GM19238 (cell line): ENCODE data around the gene PCBP4.
A peak's percentile ranks its signal among the peaks of the same experiment; 100 is the strongest.

Experiments
- DNase-seq: peaks from one replicate; pipeline ENCODE4 v3.0.0; 2011; ENCODE audit warnings: low spot score; ENCODE audit not compliant: insufficient read length

The PCBP4 gene

DNA sequence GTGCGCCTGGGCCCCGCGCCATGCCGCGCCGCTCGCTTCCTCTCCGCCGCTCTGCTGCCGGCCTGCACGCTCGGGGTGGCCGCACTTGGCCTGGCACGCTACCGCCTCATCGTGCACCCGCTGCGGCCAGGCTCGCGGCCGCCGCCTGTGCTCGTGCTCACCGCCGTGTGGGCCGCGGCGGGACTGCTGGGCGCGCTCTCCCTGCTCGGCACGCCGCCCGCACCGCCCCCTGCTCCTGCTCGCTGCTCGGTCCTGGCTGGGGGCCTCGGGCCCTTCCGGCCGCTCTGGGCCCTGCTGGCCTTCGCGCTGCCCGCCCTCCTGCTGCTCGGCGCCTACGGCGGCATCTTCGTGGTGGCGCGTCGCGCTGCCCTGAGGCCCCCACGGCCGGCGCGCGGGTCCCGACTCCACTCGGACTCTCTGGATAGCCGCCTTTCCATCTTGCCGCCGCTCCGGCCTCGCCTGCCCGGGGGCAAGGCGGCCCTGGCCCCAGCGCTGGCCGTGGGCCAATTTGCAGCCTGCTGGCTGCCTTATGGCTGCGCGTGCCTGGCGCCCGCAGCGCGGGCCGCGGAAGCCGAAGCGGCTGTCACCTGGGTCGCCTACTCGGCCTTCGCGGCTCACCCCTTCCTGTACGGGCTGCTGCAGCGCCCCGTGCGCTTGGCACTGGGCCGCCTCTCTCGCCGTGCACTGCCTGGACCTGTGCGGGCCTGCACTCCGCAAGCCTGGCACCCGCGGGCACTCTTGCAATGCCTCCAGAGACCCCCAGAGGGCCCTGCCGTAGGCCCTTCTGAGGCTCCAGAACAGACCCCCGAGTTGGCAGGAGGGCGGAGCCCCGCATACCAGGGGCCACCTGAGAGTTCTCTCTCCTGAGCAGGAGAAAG is 11.1 kb downstream of the PCBP4 start:
- peak; percentile 42 for DNase-seq

- no peak for DNase-seq
Observed at GRCh38 chr3:51955175-51955892, 11.9 kb downstream of the PCBP4 start, which contains the start of gene GPR62. TSS of gene GPR62 (plus strand) at chr3:51955381. CDS start at chr3:51955653, 272 bp downstream.

- no peak for DNase-seq
Observed at GRCh38 chr3:51954713-51955112, 12.5 kb downstream of the PCBP4 start.

DNA sequence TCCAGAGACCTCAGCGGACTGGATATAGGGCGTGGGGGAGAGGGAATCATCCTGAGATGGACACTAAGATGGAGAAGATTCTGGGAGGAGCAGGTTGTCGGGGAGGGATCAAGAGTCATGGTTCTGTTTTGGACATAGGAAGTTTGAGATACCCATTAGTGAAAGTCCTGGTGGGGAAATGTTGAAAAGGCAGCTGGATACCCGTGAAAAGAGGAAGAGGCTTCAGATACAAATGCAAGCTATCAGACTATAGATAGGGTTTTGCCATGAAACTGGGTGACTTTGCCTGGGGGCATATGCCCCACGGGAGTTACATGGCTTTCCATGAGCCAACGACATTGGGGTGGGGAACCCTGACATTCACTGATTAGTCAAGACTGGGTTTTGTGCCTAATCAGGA is 13.1 kb downstream of the PCBP4 start:
- DNase-seq = no peak

DNA sequence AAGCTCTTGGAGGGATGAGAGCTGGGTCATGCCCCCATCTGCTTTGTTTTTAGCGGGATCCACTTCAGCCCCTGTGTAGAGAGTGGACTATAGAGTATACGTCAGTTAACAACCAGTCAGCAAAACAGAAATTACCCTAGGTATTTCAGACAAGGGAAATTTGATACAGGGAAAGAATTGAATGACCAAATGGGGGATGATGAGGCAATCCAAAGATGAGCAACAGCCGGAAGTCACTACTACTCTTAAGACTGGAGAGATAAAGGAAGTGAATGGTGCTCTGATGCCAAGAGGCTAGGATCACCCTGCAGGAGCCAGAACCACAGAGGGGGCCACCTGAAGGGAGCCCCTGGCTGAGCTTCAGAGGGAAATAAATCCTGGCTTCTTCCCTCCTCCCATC is 13.8 kb downstream of the PCBP4 start:
- no peak for DNase-seq

DNA sequence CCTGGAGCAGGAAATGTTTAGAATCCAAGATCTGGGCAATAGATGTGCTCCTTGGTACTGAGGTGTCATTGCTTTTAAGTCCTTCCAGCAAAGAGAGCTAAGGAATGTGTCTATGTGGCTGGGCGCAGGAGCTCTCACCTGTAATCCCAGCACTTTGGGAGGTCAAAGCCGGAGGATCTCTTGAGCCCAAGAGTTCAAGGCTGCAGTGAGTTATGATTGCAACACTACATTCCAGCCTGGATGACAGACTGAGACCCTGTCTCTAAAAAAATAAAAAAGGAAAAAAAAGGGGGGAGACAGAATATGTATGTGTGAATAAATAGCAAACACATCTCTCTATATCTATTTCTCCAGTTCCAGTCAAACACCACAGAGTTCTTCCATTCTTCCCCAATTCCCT is 16.4 kb downstream of the PCBP4 start:
- no peak for DNase-seq

DNA sequence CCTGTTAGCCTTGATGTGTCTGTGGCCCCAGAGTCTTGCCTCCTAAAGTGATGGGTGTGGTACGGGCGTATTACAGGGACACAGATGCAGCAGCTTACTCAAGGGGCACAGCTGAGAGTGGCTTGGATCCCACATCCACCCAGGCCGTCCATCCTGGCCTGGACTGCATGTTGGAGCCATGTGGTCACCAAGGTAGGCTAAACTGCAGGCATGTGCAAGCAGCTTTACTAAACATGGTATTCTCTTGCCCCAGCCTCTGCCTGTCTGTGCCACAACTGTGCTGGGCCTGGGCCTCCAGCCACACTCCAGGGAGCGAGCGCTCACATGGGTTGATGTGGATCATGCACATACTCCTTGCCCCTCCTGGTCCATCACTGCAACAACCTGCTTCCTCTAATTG is 18.1 kb downstream of the PCBP4 start:
- DNase-seq = no peak

DNA sequence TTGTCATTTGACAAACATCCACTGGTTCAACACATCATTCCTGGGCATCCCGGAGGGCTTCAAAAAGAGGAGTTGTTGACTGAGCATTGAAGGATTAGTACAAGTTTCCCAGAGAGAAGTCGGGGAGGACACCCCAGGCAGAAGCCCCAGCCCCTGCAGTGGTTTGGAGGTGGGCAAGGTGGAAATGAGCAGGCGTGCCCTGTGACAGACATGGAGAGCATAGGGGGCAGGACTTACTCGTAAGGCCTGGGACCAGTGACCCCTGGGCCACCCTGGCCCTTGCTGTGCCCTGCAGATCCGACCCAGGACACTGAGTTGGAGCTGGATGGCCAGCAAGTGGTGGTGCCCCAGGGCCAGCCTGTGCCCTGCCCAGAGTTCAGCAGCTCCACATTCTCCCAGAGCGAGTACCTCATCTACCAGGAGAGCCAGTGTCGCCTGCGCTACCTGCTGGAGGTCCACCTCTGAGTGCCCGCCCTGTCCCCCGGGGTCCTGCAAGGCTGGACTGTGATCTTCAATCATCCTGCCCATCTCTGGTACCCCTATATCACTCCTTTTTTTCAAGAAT is 19.2 kb downstream of the PCBP4 start:
- DNase-seq = no peak

DNA sequence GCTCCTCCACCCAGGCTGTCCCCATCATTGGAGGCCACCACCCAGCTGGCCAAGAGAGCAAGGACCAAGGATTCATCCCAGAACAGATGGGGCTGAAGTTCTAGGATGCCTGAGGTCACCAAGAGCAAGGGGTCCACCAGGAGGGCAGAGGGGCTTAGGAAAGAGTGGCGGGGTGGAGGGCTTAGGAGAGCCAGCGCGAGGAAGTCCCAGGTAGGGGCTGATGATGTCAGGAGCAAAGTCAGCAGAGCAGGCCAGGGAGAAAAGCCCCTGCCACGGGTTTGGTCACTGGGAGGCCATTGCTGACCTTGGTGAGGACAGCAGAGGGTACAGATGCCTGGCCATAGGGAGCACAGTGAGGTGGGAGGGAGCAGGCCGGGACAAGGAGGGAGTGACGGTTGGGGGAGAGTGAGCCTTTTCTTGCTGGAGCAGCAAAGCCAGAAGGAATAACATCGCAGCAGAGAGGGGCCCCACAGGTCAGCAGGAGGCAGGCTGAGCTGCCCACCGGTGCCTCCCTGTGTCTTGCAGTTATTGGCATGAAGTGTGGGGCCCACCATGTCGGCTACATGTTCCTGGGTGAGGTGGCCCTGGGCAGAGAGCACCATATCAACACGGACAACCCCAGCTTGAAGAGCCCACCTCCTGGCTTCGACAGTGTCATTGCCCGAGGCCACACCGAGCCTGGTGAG is 19.9 kb downstream of the PCBP4 start:
- DNase-seq = no peak

DNA sequence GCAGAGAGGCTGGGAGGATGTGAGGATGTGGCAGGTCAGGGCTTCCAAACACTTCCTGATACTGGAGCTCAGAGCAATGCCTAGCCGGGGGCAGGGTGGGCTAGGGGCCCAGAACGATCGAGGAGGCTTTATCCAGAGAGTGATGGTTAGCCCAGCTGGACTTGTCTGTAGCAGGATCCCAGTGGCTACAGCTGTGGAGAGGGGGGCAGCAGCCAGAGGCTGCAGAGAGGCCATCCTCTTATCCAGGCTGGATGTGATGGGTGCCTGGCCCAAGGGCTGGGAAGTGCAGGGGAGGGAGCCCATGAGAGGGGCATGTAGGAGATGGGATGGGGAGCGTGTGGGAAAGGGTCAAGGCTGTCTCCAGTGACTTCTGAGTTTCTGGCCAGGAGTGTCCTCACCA is 20.5 kb downstream of the PCBP4 start:
- DNase-seq = no peak

GRCh38 chr3:51945926-51946705 is 21.1 kb downstream of the PCBP4 start:
- DNase-seq = no peak

DNA sequence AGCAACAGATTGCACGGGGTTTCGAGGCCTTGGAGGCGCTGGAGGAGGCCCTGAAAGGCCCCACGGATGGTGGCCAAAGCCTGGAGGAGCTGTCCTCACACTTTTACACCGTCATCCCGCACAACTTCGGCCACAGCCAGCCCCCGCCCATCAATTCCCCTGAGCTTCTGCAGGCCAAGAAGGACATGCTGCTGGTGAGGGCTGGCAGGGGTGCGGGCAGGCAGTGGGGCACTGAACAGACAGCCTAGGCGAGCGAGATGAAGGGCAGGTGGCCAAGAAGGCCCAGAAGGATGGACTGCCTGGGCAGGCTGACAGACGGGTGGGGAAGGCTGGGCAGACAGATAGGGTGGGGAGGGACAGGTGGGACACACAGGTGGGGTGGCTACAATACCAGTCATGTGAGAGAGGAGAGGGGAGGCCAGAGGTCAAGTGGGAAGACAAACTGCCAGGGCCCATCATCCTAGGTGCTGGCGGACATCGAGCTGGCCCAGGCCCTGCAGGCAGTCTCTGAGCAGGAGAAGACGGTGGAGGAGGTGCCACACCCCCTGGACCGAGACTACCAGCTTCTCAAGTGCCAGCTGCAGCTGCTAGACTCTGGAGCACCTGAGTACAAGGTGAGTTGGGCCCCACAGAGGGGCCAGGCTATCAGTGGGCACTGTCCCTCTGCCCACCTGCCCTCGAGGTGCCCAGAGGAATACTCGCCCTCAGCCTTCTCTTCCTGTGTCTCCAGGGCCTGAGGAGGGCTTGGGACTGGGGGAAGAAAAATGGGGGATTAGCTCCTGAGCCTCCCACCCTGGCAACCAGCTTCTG is 22.0 kb downstream of the PCBP4 start:
- no peak for DNase-seq

DNA sequence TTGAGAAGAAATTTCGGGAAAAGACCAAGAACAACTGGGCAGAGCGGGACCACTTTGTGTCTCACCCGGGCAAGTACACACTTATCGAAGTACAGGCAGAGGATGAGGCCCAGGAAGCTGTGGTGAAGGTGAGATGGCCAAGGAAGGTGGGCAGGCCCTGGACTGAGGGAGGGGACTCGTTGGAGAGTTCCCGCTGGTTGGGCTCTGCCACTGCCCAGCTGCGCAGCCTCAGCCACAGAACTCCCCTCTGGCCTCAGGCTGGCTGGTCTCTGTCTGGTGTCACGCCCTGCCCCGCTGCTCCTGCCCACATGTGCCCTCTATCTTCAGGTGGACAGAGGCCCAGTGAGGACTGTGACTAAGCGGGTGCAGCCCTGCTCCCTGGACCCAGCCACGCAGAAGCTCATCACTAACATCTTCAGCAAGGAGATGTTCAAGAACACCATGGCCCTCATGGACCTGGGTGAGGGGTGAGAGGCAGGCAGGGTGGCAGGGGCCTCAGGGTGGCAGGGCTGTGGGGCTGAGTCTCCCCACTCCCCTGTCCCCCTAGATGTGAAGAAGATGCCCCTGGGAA is 22.7 kb downstream of the PCBP4 start:
- DNase-seq = no peak

DNA sequence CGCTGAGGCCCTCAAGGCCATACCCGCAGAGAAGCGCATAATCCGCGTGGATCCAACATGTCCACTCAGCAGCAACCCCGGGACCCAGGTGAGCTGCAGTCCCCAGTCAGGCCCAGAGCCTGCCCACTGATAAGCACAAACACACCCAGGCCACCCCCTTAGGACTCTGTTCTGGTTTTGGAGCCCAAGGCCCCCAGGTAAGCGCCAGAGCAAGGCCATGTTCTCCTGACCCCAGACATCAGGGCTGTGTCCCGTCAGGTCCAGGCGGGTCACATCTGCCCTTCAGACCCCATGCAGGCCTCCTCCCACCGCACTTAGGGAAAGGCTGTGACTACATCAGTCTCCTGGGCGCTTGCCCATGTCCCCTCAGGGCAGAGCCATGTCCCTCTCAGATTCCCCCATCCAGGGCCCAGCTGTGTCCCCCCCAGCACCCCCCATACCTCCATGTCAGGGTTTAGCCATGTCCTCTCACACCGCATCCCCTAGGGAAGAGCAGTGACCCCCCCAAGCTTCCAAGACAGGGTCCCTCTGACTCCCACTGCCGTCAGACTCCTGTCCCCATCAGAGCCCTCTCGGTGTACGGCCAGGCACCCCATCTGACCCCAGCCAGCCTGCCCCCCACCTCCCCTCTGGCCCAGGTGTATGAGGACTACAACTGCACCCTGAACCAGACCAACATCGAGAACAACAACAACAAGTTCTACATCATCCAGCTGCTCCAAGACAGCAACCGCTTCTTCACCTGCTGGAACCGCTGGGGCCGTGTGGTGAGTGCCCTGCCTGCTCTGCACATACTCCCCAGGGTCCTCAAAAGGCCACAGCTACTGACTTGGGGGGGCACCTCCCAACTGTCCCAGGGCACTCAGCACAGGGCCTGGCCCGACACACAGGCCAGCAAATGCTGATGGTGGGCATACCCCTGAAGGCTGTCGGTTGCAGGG is 23.5 kb downstream of the PCBP4 start:
- no peak for DNase-seq

DNA sequence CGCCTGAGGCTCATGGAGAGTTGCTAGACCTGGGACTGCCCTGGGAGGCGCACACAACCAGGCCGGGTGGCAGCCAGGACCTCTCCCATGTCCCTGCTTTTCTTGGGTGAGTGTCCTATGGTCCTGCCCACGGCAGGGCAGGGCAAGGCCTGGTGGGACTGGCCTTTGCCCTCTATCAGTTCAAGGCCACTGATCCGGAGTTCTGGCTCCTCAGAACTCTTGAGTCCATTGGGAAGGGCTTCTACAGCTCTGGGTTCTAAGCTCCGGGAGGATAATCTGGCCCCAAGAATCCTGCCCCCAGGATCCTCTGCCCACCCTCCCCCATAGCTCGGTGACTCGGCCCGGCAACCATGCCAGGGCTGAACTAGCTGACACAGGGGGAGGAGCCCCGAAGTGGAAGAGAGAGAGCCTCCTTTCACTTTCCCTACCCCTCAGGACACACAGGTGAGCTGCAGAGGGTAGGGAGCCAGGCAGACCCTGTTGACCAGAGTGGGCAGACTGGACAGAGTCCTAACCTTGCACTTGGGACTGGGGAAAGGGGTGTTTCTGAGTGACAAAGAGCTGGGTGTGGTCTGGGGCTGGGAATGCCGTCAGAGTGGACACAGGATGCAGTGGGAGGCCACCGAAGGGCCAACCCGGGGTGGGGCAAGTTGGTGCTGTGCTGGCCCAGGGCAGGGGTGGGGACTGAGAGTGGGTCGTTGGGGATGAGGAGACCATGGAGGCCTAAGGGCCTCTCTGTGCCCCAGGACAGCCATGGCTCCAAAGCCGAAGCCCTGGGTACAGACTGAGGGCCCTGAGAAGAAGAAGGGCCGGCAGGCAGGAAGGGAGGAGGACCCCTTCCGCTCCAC is 24.4 kb downstream of the PCBP4 start:
- DNase-seq = peak; percentile 89

- peak; percentile 99 for DNase-seq
Observed at GRCh38 chr3:51941798-51942602, 25.3 kb downstream of the PCBP4 start, which contains the start of the genes PARP3 and RRP9. TSS of gene PARP3 (plus strand) at chr3:51942363. CDS start at chr3:51943356, 993 bp downstream. TSS of gene RRP9 (minus strand) at chr3:51941904. CDS start at chr3:51941867, 37 bp downstream.

GRCh38 chr3:51941463-51941797 is 25.8 kb downstream of the PCBP4 start:
- no peak for DNase-seq
